ENCODE data around the gene RAB27A. TPM values are rescaled to one million over a fixed set of nuclear protein-coding genes. Genes with fewer than 3 reads are reported as not detected.

Gene RAB27A
- total RNA-seq, 1 experiment from 2014 or later: 4.7 TPM

DNA sequence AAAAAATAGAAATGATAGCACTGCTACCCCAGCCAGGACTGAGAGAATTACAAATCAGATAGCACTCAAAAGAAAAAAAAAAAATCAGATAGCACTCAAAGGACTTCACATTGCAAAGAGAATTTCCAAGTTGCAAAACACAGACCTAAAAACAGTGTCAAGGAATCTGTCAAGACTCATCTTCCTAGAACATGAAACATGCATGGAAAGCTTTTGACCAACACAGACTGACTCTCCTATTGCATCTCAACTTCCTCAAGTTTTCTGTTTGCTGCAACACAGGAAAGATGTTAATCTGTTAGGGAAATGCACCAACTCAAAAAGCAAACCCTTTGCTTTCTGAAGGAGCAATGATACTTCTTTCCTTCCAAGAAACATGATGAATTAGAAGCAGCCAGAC lies 42.3 kb downstream of the RAB27A start:
- ChIA-PET CTCF (no interaction called here), POLR2A (no interaction called here)
- TF ChIP-seq FOXJ3 (CRISPR knock-in tag; IDR thresholded peaks at IDR 0.05; ENCODE audit: borderline replicate concordance): no peak
- TF ChIP-seq ESRRA (CRISPR knock-in tag; IDR thresholded peaks at IDR 0.05; ENCODE audit: borderline replicate concordance): no peak
- no peak for TF ChIP-seq MYBL2 (CRISPR knock-in tag; IDR thresholded peaks at IDR 0.05)
- TF ChIP-seq PRRX2 (CRISPR knock-in tag; IDR thresholded peaks at IDR 0.05): no peak
- no peak for TF ChIP-seq RELA (CRISPR knock-in tag; IDR thresholded peaks at IDR 0.05; ENCODE audit: borderline replicate concordance)
- TF ChIP-seq, protein P1, sequence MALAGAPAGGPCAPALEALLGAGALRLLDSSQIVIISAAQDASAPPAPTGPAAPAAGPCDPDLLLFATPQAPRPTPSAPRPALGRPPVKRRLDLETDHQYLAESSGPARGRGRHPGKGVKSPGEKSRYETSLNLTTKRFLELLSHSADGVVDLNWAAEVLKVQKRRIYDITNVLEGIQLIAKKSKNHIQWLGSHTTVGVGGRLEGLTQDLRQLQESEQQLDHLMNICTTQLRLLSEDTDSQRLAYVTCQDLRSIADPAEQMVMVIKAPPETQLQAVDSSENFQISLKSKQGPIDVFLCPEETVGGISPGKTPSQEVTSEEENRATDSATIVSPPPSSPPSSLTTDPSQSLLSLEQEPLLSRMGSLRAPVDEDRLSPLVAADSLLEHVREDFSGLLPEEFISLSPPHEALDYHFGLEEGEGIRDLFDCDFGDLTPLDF (CRISPR knock-in tag; IDR thresholded peaks at IDR 0.05): no peak
- no peaks in the 10 kb centered on the region for H3K27me3 Mint-ChIP-seq (ENCODE audit: low read depth)
- H3K36me3 Mint-ChIP-seq: no peaks in the 10 kb centered on the region
- no peaks in the 10 kb centered on the region for H3K9me3 Mint-ChIP-seq
- H3K27ac Mint-ChIP-seq: no peak overlapping the region
- peaks cover 10% of the 10 kb centered on the region for H3K4me1 Mint-ChIP-seq
- DNase-seq (ENCODE audit: low spot score) (no peak), ATAC-seq (no peak)
- no peak overlapping the region for H3K4me3 Mint-ChIP-seq

DNA sequence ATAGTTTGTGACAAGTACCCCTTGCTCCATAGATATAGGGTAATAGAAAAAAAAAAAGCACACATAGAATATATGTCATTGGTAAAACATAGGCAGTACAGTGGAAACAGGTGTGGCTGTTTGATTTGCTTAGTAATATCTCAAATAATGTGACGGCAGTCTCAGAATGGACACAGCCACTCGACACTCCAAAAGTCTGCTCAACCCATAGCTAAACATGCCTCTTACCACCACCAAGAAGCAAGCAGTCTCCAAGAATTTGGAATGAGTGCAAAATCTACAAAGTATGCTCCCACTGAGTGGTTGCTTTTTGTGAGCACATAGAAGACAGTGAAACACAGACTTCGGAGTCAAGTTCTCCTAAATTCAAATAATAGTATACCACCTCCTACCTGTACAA lies 43.0 kb downstream of the RAB27A start:
- H3K27ac Mint-ChIP-seq: no peak overlapping the region
- no peak for ATAC-seq
- CTCF ChIA-PET: no interaction called here
- TF ChIP-seq, protein P2, sequence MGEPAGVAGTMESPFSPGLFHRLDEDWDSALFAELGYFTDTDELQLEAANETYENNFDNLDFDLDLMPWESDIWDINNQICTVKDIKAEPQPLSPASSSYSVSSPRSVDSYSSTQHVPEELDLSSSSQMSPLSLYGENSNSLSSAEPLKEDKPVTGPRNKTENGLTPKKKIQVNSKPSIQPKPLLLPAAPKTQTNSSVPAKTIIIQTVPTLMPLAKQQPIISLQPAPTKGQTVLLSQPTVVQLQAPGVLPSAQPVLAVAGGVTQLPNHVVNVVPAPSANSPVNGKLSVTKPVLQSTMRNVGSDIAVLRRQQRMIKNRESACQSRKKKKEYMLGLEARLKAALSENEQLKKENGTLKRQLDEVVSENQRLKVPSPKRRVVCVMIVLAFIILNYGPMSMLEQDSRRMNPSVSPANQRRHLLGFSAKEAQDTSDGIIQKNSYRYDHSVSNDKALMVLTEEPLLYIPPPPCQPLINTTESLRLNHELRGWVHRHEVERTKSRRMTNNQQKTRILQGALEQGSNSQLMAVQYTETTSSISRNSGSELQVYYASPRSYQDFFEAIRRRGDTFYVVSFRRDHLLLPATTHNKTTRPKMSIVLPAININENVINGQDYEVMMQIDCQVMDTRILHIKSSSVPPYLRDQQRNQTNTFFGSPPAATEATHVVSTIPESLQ (CRISPR knock-in tag; IDR thresholded peaks at IDR 0.05): no peak
- TF ChIP-seq GTF2I (CRISPR knock-in tag; conservative IDR thresholded peaks at IDR 0.05): no peak
- TF ChIP-seq ELF4 (CRISPR knock-in tag; IDR thresholded peaks at IDR 0.05; ENCODE audit: low read depth): no peak
- TF ChIP-seq CREB1 (CRISPR knock-in tag; IDR thresholded peaks at IDR 0.05): no peak
- TF ChIP-seq, protein P3, sequence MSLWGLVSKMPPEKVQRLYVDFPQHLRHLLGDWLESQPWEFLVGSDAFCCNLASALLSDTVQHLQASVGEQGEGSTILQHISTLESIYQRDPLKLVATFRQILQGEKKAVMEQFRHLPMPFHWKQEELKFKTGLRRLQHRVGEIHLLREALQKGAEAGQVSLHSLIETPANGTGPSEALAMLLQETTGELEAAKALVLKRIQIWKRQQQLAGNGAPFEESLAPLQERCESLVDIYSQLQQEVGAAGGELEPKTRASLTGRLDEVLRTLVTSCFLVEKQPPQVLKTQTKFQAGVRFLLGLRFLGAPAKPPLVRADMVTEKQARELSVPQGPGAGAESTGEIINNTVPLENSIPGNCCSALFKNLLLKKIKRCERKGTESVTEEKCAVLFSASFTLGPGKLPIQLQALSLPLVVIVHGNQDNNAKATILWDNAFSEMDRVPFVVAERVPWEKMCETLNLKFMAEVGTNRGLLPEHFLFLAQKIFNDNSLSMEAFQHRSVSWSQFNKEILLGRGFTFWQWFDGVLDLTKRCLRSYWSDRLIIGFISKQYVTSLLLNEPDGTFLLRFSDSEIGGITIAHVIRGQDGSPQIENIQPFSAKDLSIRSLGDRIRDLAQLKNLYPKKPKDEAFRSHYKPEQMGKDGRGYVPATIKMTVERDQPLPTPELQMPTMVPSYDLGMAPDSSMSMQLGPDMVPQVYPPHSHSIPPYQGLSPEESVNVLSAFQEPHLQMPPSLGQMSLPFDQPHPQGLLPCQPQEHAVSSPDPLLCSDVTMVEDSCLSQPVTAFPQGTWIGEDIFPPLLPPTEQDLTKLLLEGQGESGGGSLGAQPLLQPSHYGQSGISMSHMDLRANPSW (CRISPR knock-in tag; conservative IDR thresholded peaks at IDR 0.05; ENCODE audit: low read depth): no peak
- TF ChIP-seq, protein P4, sequence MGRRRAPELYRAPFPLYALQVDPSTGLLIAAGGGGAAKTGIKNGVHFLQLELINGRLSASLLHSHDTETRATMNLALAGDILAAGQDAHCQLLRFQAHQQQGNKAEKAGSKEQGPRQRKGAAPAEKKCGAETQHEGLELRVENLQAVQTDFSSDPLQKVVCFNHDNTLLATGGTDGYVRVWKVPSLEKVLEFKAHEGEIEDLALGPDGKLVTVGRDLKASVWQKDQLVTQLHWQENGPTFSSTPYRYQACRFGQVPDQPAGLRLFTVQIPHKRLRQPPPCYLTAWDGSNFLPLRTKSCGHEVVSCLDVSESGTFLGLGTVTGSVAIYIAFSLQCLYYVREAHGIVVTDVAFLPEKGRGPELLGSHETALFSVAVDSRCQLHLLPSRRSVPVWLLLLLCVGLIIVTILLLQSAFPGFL (CRISPR knock-in tag; IDR thresholded peaks at IDR 0.05; ENCODE audit: borderline replicate concordance): no peak
- TF ChIP-seq, protein P5, sequence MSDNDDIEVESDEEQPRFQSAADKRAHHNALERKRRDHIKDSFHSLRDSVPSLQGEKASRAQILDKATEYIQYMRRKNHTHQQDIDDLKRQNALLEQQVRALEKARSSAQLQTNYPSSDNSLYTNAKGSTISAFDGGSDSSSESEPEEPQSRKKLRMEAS (CRISPR knock-in tag; IDR thresholded peaks at IDR 0.05): no peak
- TF ChIP-seq IRF2 (CRISPR knock-in tag; IDR thresholded peaks at IDR 0.05; ENCODE audit: borderline replicate concordance, low read depth): no peak
- no peak for TF ChIP-seq PRRX2 (CRISPR knock-in tag; IDR thresholded peaks at IDR 0.05)
- TF ChIP-seq, protein P6, sequence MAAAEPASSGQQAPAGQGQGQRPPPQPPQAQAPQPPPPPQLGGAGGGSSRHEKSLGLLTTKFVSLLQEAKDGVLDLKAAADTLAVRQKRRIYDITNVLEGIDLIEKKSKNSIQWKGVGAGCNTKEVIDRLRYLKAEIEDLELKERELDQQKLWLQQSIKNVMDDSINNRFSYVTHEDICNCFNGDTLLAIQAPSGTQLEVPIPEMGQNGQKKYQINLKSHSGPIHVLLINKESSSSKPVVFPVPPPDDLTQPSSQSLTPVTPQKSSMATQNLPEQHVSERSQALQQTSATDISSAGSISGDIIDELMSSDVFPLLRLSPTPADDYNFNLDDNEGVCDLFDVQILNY (CRISPR knock-in tag; IDR thresholded peaks at IDR 0.05): no peak
- no peak for TF ChIP-seq CREM (CRISPR knock-in tag; IDR thresholded peaks at IDR 0.05)
- TF ChIP-seq, protein P7, sequence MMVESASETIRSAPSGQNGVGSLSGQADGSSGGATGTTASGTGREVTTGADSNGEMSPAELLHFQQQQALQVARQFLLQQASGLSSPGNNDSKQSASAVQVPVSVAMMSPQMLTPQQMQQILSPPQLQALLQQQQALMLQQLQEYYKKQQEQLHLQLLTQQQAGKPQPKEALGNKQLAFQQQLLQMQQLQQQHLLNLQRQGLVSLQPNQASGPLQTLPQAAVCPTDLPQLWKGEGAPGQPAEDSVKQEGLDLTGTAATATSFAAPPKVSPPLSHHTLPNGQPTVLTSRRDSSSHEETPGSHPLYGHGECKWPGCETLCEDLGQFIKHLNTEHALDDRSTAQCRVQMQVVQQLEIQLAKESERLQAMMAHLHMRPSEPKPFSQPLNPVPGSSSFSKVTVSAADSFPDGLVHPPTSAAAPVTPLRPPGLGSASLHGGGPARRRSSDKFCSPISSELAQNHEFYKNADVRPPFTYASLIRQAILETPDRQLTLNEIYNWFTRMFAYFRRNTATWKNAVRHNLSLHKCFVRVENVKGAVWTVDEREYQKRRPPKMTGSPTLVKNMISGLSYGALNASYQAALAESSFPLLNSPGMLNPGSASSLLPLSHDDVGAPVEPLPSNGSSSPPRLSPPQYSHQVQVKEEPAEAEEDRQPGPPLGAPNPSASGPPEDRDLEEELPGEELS (CRISPR knock-in tag; IDR thresholded peaks at IDR 0.05): no peak
- TF ChIP-seq TP53 (CRISPR knock-in tag; IDR thresholded peaks at IDR 0.05): no peak
- no peak for TF ChIP-seq ZNF317 (CRISPR knock-in tag; IDR thresholded peaks at IDR 0.05; ENCODE audit: borderline replicate concordance, low read depth)
- TF ChIP-seq, protein P8, sequence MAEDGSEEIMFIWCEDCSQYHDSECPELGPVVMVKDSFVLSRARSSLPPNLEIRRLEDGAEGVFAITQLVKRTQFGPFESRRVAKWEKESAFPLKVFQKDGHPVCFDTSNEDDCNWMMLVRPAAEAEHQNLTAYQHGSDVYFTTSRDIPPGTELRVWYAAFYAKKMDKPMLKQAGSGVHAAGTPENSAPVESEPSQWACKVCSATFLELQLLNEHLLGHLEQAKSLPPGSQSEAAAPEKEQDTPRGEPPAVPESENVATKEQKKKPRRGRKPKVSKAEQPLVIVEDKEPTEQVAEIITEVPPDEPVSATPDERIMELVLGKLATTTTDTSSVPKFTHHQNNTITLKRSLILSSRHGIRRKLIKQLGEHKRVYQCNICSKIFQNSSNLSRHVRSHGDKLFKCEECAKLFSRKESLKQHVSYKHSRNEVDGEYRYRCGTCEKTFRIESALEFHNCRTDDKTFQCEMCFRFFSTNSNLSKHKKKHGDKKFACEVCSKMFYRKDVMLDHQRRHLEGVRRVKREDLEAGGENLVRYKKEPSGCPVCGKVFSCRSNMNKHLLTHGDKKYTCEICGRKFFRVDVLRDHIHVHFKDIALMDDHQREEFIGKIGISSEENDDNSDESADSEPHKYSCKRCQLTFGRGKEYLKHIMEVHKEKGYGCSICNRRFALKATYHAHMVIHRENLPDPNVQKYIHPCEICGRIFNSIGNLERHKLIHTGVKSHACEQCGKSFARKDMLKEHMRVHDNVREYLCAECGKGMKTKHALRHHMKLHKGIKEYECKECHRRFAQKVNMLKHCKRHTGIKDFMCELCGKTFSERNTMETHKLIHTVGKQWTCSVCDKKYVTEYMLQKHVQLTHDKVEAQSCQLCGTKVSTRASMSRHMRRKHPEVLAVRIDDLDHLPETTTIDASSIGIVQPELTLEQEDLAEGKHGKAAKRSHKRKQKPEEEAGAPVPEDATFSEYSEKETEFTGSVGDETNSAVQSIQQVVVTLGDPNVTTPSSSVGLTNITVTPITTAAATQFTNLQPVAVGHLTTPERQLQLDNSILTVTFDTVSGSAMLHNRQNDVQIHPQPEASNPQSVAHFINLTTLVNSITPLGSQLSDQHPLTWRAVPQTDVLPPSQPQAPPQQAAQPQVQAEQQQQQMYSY (CRISPR knock-in tag; IDR thresholded peaks at IDR 0.05): no peak
- no peak for TF ChIP-seq NR3C1 (CRISPR knock-in tag; conservative IDR thresholded peaks at IDR 0.05; ENCODE audit: low read depth)

More for the DNA sequence above, 43.0 kb downstream of the RAB27A start:
- Mint-ChIP-seq H3K36me3 (no peaks in the 10 kb centered on the region), H3K4me3 (no peak overlapping the region), H3K27me3 (ENCODE audit: low read depth) (no peaks in the 10 kb centered on the region), H3K9me3 (no peaks in the 10 kb centered on the region), H3K4me1 (peaks cover 10% of the 10 kb centered on the region)
- DNase-seq (ENCODE audit: low spot score): no peak
- POLR2A ChIA-PET: interaction anchor here (0.5 kb wide), 1 partner anchor 381 kb away, joined by 4 read pairs; no protein-coding TSS in a partner anchor
